Tibial nerve (tissue), 4 donors: ENCODE data around the gene CHL1. TPM values are rescaled to one million over a fixed set of nuclear protein-coding genes. Genes with fewer than 3 reads are reported as not detected.
"Not testable (repeated sequence)": the region's sequence is repeated elsewhere in the genome, so short reads cannot be mapped to it uniquely, and the experiment has no call there.

ENCODE experiments used
- DNase-seq, 2 donors: peaks; one replicate each; pipeline ENCODE4 v3.0.0-alpha.2; 2019; ENCODE audit warnings: low spot score in 2 of 2
- H3K27ac ChIP-seq, 4 donors: fragments of 200-600 bp; sonication (generic) in 3 of 4; one replicate each; pipeline ENCODE4 v1.5.1; 2017 to 2019; ENCODE audit warnings: mild to moderate bottlenecking in 1 of 4
- H3K27me3 ChIP-seq, 2 donors: fragments of 200-600 bp; sonication (generic) in 1 of 2; one replicate each; pipeline versions ENCODE4 v1.5.1 to v1.6.0; 2017 to 2019
- H3K36me3 ChIP-seq, 3 donors: fragments of 200-600 bp; sonication (generic); one replicate each; pipeline ENCODE4 v1.5.1; 2018 to 2019
- H3K4me1 ChIP-seq, 4 donors: fragments of 200-600 bp; sonication (generic) in 3 of 4; one replicate each; pipeline ENCODE4 v1.5.1; 2017 to 2019
- H3K4me3 ChIP-seq, 4 donors: fragments of 200-600 bp; sonication (generic) in 3 of 4; one replicate each; pipeline ENCODE4 v1.5.1; 2017 to 2019; ENCODE audit warnings: mild to moderate bottlenecking in 1 of 4, moderate library complexity in 1 of 4
- H3K9me3 ChIP-seq, 4 donors: fragments of 200-600 bp; sonication (generic) in 3 of 4; one replicate each; pipeline ENCODE4 v1.5.1; 2017 to 2019
- CTCF ChIP-seq, 5 experiments: fragments of 200-600 bp in 3 of 5; fragments of 450-650 bp in 2 of 5; sonication (generic) in 3 of 5; IDR thresholded peaks; one replicate each; pipeline ENCODE4 v1.5.1; 2016 to 2019; ENCODE audit warnings: antibody characterized with exemption in 5 of 5, mild to moderate bottlenecking in 3 of 5, moderate library complexity in 2 of 5
- EP300 ChIP-seq, 2 donors: sonication (generic); formaldehyde crosslinking; IDR thresholded peaks; one replicate each; pipeline ENCODE4 v1.6.1; 2017; ENCODE audit warnings: antibody characterized with exemption in 2 of 2, mild to moderate bottlenecking in 1 of 2
- POLR2A ChIP-seq, 2 donors: fragments of 450-650 bp; IDR thresholded peaks; one replicate each; pipeline ENCODE4 v1.6.1; 2017; ENCODE audit warnings: antibody characterized with exemption in 2 of 2, mild to moderate bottlenecking in 2 of 2, moderate library complexity in 2 of 2
- WGBS, 2 donors: methylation state at CpG; one replicate each; pipeline ENCODE4 v1.1.5; 2018; 5-methylcytosine and 5-hydroxymethylcytosine counted together
- total RNA-seq, 4 donors: library from RNA; depleted of rRNA; stranded (reverse); fragments of >200 nt; gene quantifications; one replicate each; pipeline ENCODE4 v1.1.0, GENCODE V29; 2016

Gene CHL1
- total RNA-seq, 4 donors from 2014 or later = 156 to 290 (median 235) TPM

- WGBS, 2 donors = 33 to 37% methylated on average over 3 of the region's 3 CpGs
- Histone ChIP-seq H3K27ac (no peak overlapping the region), H3K4me3 (no peak overlapping the region), H3K9me3 (no peaks in the 10 kb centered on the region), H3K36me3 (no peaks in the 10 kb centered on the region), H3K4me1 (peaks cover 0 to 5% (median 2%) of the 10 kb centered on the region in 4 donors), H3K27me3 (no peaks in the 10 kb centered on the region)
- DNase-seq = no peak
- TF ChIP-seq POLR2A (IDR thresholded peaks at IDR 0.05) = no peak
- TF ChIP-seq CTCF (IDR thresholded peaks at IDR 0.05) = no peak
- TF ChIP-seq EP300 (IDR thresholded peaks at IDR 0.05) = no peak
Observed at GRCh38 chr3:359672-360071, 163.1 kb downstream of the CHL1 start.

GRCh38 chr3:362681-363338 is 166.2 kb downstream of the CHL1 start:
- Histone ChIP-seq H3K9me3 (peaks cover 0 to 3% (median 0%) of the 10 kb centered on the region in 4 donors), H3K4me3 (no peak overlapping the region), H3K27me3 (no peaks in the 10 kb centered on the region), H3K27ac (no peak overlapping the region), H3K4me1 (no peaks in the 10 kb centered on the region), H3K36me3 (peaks cover 0 to 7% (median 0%) of the 10 kb centered on the region in 3 donors)
- no peak for DNase-seq
- TF ChIP-seq POLR2A (IDR thresholded peaks at IDR 0.05) (no peak), CTCF (IDR thresholded peaks at IDR 0.05) (no peak), EP300 (IDR thresholded peaks at IDR 0.05) (no peak)
- 91 to 93% methylated on average over 6 of the region's 6 CpGs for WGBS, 2 donors

GRCh38 chr3:364287-364686 is 167.7 kb downstream of the CHL1 start:
- WGBS, 2 donors = 90 to 91% methylated on average over 4 of the region's 4 CpGs
- H3K27me3 ChIP-seq = no peaks in the 10 kb centered on the region
- no peak for TF ChIP-seq POLR2A (IDR thresholded peaks at IDR 0.05)
- no peak for TF ChIP-seq CTCF (IDR thresholded peaks at IDR 0.05)
- no peak for TF ChIP-seq EP300 (IDR thresholded peaks at IDR 0.05)

GRCh38 chr3:365268-365667 is 168.7 kb downstream of the CHL1 start:
- H3K4me1 ChIP-seq = no peaks in the 10 kb centered on the region
- no peaks in the 10 kb centered on the region for H3K27me3 ChIP-seq
- no peak overlapping the region for H3K4me3 ChIP-seq
- 40 to 56% methylated on average over 1 of the region's 1 CpG for WGBS, 2 donors
- H3K36me3 ChIP-seq = peaks cover 0 to 23% (median 0%) of the 10 kb centered on the region in 3 donors
- DNase-seq = no peak
- TF ChIP-seq EP300 (IDR thresholded peaks at IDR 0.05) = no peak
- no peak for TF ChIP-seq POLR2A (IDR thresholded peaks at IDR 0.05)
- no peak for TF ChIP-seq CTCF (IDR thresholded peaks at IDR 0.05)
- H3K9me3 ChIP-seq = peaks cover 0 to 11% (median 0%) of the 10 kb centered on the region in 4 donors
- no peak overlapping the region for H3K27ac ChIP-seq

More at GRCh38 chr3:364287-364686, 167.7 kb downstream of the CHL1 start:
- Histone ChIP-seq H3K4me3 (no peak overlapping the region), H3K9me3 (peaks cover 0 to 11% (median 0%) of the 10 kb centered on the region in 4 donors), H3K4me1 (no peaks in the 10 kb centered on the region), H3K27ac (no peak overlapping the region), H3K36me3 (peaks cover 0 to 18% (median 0%) of the 10 kb centered on the region in 3 donors)
- DNase-seq = no peak

- Histone ChIP-seq H3K36me3 (peaks cover 0 to 23% (median 0%) of the 10 kb centered on the region in 3 donors), H3K9me3 (peaks cover 0 to 11% (median 0%) of the 10 kb centered on the region in 4 donors)
- not testable (repeated sequence) for H3K27ac ChIP-seq, H3K27me3 ChIP-seq, H3K4me3 ChIP-seq, DNase-seq, H3K4me1 ChIP-seq
- WGBS, 2 donors = 64% methylated on average over 7 of the region's 7 CpGs
Observed at GRCh38 chr3:366253-366652, 169.7 kb downstream of the CHL1 start.
